Measurements from ENCODE around the gene PAX7.

DNA sequence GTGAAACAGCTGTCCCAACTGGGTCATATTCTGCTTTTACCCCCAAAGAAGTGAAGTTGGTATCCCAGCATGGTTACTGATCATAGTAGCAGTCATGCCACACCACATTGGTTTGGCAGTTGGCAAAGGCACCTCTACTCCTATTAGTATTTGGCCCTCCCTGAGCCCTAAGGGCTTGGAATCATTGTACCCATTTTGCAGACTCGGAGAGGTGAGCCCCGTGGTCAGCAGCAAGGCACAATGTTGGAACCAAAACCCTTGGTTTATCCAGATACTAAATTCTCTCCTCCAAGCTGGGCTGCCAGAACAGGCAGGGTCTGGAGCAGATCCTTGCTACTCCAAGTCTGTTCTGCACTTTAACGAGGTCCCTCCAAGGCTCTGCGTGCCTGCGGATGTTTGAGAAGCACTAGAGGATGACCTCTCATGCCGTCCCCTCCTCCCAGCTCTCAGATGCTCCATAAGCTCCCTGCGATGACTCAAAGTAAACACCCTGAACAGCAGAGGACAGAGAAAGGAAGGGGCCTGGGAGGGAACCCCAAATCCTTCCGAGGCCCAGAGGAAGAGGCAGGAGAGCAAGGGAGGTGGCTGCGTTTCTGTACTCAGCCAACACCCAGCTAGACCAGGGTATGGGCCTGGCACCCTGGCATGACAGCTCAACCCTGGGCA, 89.3 kb downstream of the PAX7 start:
- TF ChIP-seq ZNF274 (IDR thresholded peaks at IDR 0.05; ENCODE audit: low read depth, low read length), result no peak
- TF ChIP-seq YY1 (IDR thresholded peaks at IDR 0.05; ENCODE audit: insufficient read depth, insufficient read length), result no peak
- no peak for TF ChIP-seq SUZ12 (IDR thresholded peaks at IDR 0.05; ENCODE audit: extremely low read depth, insufficient read depth, insufficient read length)
